Urothelium cell line (cell line): Measurements from ENCODE around the gene TPPP3.
A peak's percentile ranks its signal among the peaks of the same experiment; 100 is the strongest.
"Not testable (repeated sequence)": the region's sequence is repeated elsewhere in the genome, so short reads cannot be mapped to it uniquely, and the experiment has no call there.

ENCODE experiments used
- DNase-seq: peaks from one replicate; pipeline ENCODE4 v3.0.0; 2011; ENCODE audit warnings: low spot score, mixed read lengths
- FAIRE-seq: peaks from 2 replicates; lab custom pipeline; 2011; peaks lifted over from hg19 to GRCh38; lab: Jason Lieb, UNC

Gene TPPP3

GRCh38 chr16:67426950-67427349, 33.7 kb upstream of the TPPP3 start:
- no peak for DNase-seq
- FAIRE-seq = no peak

- FAIRE-seq (no peak), DNase-seq (no peak)
These were observed 32.7 kb upstream of the TPPP3 start for GRCh38 chr16:67426022-67426421.

GRCh38 chr16:67425580-67425979, 32.3 kb upstream of the TPPP3 start:
- DNase-seq (no peak), FAIRE-seq (no peak)

- FAIRE-seq = no peak
- DNase-seq = no peak
These were observed 31.8 kb upstream of the TPPP3 start for GRCh38 chr16:67425061-67425460.

- DNase-seq = no peak
- no peak for FAIRE-seq
These were observed 30.9 kb upstream of the TPPP3 start for GRCh38 chr16:67424261-67424615.

GRCh38 chr16:67423611-67424260, 30.4 kb upstream of the TPPP3 start:
- FAIRE-seq = no peak

GRCh38 chr16:67423015-67423414, 29.7 kb upstream of the TPPP3 start:
- DNase-seq = no peak
- no peak for FAIRE-seq

More at GRCh38 chr16:67423611-67424260, 30.4 kb upstream of the TPPP3 start:
- DNase-seq = no peak

- no peak for FAIRE-seq
- DNase-seq = no peak
These were observed 27.7 kb upstream of the TPPP3 start for GRCh38 chr16:67421030-67421429.

GRCh38 chr16:67419931-67420330, 26.6 kb upstream of the TPPP3 start:
- FAIRE-seq (no peak), DNase-seq (no peak)

GRCh38 chr16:67419502-67419901, 26.2 kb upstream of the TPPP3 start:
- FAIRE-seq = no peak
- DNase-seq = no peak

GRCh38 chr16:67417333-67418061, 24.2 kb upstream of the TPPP3 start:
- DNase-seq (no peak), FAIRE-seq (no peak)

- peak; percentile 92 for DNase-seq
- no peak for FAIRE-seq
These were observed 22.8 kb upstream of the TPPP3 start, which contains the start of gene ZDHHC1 for GRCh38 chr16:67415872-67416793. ZDHHC1 (minus strand) TSS chr16:67416477; CDS start chr16:67407775, 8,702 bp downstream.

GRCh38 chr16:67415421-67415820, 22.1 kb upstream of the TPPP3 start:
- not testable (repeated sequence) for FAIRE-seq, DNase-seq

GRCh38 chr16:67413978-67414911, 20.9 kb upstream of the TPPP3 start:
- FAIRE-seq (no peak), DNase-seq (no peak)

- DNase-seq = no peak
- no peak for FAIRE-seq
These were observed 19.0 kb upstream of the TPPP3 start for GRCh38 chr16:67412294-67412693.

- FAIRE-seq (no peak), DNase-seq (no peak)
These were observed 18.0 kb upstream of the TPPP3 start for GRCh38 chr16:67411339-67411738.

GRCh38 chr16:67409631-67410030, 16.3 kb upstream of the TPPP3 start:
- FAIRE-seq (no peak), DNase-seq (no peak)

- FAIRE-seq = no peak
- no peak for DNase-seq
These were observed 14.6 kb upstream of the TPPP3 start for GRCh38 chr16:67407788-67408452.

- DNase-seq = no peak
- FAIRE-seq = no peak
These were observed 14.0 kb upstream of the TPPP3 start for GRCh38 chr16:67407176-67407787.
